GF-D8 (cell line): ENCODE measurements around the gene MAST2.
A peak's percentile ranks its signal among the peaks of the same experiment; 100 is the strongest.

Experiments used
- DNase-seq: peaks from one replicate; lab custom pipeline; 2025; lab: John Stamatoyannopoulos, UW

The MAST2 gene

GRCh38 chr1:46065405-46065804 lies 262.0 kb downstream of the MAST2 start:
- DNase-seq, result peak; percentile 18

- DNase-seq, result no peak
Measured at GRCh38 chr1:46067652-46068051, 264.2 kb downstream of the MAST2 start.

- DNase-seq, result no peak
Measured at GRCh38 chr1:46068525-46068924, 265.1 kb downstream of the MAST2 start.

GRCh38 chr1:46070164-46070814 lies 266.9 kb downstream of the MAST2 start:
- DNase-seq, result peak; percentile 19

GRCh38 chr1:46072975-46073374 lies 269.6 kb downstream of the MAST2 start:
- no peak for DNase-seq

- no peak for DNase-seq
Measured at GRCh38 chr1:46076343-46076742, 272.9 kb downstream of the MAST2 start.

GRCh38 chr1:46077644-46078043 lies 274.2 kb downstream of the MAST2 start:
- no peak for DNase-seq

GRCh38 chr1:46080257-46080656 lies 276.8 kb downstream of the MAST2 start:
- no peak for DNase-seq

- no peak for DNase-seq
Measured at GRCh38 chr1:46081206-46081605, 277.8 kb downstream of the MAST2 start.

- no peak for DNase-seq
Measured at GRCh38 chr1:46081619-46082018, 278.2 kb downstream of the MAST2 start.

GRCh38 chr1:46083579-46083978 lies 280.2 kb downstream of the MAST2 start:
- DNase-seq, result no peak

GRCh38 chr1:46084553-46085451 lies 281.4 kb downstream of the MAST2 start:
- no peak for DNase-seq
